ENCODE results near the gene SLC25A23.

The SLC25A23 gene

DNA sequence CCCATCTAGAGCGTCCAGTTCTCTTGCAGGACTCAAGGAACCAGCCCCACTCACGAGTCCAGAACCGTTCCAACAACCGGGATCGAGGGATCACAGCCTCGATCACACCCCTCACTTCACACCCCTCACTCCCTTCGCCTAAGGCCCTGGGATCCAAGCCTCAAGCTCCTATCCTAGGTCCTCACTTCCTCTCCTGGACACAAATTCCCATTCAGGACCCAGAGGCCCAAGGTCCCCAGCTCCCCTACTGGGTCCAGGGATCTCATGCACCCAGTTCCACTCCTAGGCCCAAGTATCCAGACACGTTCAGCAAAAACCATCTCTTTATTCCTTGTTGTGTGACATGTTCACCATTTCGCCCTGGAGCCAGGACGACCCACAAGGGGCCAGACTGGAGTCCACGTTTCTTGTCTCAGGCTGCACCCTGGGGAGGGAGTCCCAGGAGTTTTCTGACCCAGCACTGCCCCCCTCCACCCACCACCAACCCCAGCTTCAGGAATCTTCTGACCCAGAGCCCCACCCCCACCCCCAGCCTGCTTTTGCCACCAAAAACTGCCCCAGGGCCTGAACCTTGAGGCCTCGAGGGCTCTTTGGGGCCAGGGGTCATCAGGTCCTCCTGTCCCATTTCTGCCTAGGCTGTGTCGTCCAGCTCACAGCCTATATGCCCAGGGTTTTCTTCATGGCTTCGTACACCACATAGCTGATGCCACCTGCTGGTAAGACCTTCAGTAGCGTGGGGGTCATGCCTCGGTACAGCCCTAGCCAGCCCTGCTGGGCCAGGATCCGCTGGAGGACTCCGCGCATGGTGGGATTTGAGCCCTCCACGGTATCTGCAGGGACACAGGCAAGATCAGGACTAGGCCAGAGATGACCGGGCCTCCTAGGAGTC lies 33.6 kb downstream of the SLC25A23 start:
- DNase-seq (ENCODE audit: low read depth): no peak
- H3K4me3 ChIP-seq (ENCODE audit: low read depth, low read length): no peak overlapping the region
- in situ Hi-C loops (cut with HindIII; ENCODE audit: low sequenced_read_pairs): no loop called here
- TF ChIP-seq, protein P1, sequence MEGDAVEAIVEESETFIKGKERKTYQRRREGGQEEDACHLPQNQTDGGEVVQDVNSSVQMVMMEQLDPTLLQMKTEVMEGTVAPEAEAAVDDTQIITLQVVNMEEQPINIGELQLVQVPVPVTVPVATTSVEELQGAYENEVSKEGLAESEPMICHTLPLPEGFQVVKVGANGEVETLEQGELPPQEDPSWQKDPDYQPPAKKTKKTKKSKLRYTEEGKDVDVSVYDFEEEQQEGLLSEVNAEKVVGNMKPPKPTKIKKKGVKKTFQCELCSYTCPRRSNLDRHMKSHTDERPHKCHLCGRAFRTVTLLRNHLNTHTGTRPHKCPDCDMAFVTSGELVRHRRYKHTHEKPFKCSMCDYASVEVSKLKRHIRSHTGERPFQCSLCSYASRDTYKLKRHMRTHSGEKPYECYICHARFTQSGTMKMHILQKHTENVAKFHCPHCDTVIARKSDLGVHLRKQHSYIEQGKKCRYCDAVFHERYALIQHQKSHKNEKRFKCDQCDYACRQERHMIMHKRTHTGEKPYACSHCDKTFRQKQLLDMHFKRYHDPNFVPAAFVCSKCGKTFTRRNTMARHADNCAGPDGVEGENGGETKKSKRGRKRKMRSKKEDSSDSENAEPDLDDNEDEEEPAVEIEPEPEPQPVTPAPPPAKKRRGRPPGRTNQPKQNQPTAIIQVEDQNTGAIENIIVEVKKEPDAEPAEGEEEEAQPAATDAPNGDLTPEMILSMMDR (IDR thresholded peaks at IDR 0.05; ENCODE audit: low read depth, low read length, missing control alignments): no peak

DNA sequence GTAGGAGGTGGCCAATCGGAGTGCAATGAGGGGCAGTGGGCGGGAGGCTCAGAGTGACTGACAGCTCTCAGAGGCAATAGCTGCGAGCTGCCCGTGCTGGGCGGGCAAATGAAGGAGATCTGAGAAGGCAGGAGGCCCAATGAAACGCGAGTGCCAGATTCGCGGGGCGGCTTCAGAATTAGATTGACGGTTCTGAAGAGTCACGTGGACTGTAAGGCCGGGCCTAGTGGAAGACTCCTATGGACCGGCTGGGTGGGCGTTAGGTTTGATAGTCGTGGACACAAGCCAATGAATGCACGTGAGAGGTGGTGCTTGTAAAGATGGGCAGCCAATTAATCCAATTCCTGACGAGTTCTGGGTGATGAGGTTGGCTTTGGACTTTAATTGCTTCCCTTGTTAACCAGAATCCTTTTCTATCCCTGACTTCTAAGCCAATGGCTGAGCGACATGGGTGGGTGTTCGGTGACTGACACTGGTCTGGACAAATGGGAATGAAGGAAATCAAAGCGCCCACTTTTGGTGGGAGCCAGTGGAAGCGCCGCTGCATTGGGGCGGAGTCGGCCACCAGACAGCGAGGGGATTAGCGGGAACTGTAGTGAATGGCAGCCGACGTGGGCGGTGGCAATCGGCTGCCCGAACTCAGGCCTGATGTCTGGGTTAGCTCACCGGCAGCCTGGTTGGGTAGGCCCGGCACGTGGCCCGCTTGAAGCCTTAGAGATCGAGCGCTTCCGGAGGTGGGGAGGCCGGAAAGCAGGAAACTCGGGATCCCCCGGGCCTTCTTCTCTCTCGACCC lies 34.5 kb downstream of the SLC25A23 start:
- TF ChIP-seq, protein P1 (IDR thresholded peaks at IDR 0.05; ENCODE audit: low read depth, low read length, missing control alignments): no peak
- no peak overlapping the region for H3K4me3 ChIP-seq (ENCODE audit: low read depth, low read length)
- in situ Hi-C loops (cut with HindIII; ENCODE audit: low sequenced_read_pairs): no loop called here
- peak; percentile 100 for DNase-seq (ENCODE audit: low read depth)

DNA sequence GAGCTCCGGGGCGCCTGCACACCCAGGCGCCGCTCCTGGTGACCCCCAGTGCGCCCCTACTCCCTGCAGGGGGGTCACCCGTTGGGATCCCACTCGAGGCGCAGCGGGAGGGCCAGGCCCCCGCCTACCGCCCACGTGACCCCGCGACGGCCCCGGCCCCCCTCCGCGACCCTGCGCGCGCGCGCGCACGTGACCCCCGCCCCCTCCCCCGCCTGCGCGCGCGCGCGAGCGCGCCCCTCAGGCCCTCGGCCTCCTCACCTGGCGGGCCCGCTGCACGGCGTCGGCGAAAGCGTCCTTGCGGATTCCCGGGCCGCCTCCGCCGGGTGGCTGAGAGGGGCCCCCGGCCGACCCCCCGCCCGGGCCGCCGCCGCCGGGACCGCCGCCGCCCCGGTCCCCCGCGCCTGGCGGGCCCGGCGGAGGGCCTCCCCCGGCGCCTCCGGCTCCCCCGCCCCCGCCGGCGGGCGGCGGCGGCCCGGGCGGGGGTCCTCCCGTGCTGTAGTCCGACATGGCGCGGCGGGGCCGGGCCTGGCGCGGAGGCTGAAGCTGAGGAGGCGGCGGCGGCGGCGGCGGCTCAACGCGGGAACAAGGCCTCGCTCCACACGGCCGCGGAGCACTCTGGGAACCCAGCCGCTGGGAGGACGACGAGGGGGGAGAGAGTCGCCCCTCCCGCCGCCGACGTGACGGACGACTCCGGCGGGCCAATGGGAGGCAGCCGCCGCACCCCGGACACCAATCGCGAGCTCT lies 35.2 kb downstream of the SLC25A23 start, which contains the start of gene KHSRP:
Gene KHSRP (minus strand): TSS at position 617 of the 744 bp plus-strand sequence. CDS start 110 bp downstream, at position 507.
- TF ChIP-seq, protein P1 (IDR thresholded peaks at IDR 0.05; ENCODE audit: low read depth, low read length, missing control alignments): no peak

GRCh38 chr19:6423499-6424194 lies 35.9 kb downstream of the SLC25A23 start:
- TF ChIP-seq, protein P1 (IDR thresholded peaks at IDR 0.05; ENCODE audit: low read depth, low read length, missing control alignments): no peak
- H3K4me3 ChIP-seq (ENCODE audit: low read depth, low read length): peak overlapping the region; percentile 78
- in situ Hi-C loops (cut with HindIII; ENCODE audit: low sequenced_read_pairs): no loop called here
- no peak for DNase-seq (ENCODE audit: low read depth)

More for the DNA sequence above, 35.2 kb downstream of the SLC25A23 start, which contains the start of gene KHSRP:
- H3K4me3 ChIP-seq (ENCODE audit: low read depth, low read length): peak within 1 kb of the TSS; percentile 78
- DNase-seq (ENCODE audit: low read depth): no peak
- in situ Hi-C loops (cut with HindIII; ENCODE audit: low sequenced_read_pairs): no loop called here

DNA sequence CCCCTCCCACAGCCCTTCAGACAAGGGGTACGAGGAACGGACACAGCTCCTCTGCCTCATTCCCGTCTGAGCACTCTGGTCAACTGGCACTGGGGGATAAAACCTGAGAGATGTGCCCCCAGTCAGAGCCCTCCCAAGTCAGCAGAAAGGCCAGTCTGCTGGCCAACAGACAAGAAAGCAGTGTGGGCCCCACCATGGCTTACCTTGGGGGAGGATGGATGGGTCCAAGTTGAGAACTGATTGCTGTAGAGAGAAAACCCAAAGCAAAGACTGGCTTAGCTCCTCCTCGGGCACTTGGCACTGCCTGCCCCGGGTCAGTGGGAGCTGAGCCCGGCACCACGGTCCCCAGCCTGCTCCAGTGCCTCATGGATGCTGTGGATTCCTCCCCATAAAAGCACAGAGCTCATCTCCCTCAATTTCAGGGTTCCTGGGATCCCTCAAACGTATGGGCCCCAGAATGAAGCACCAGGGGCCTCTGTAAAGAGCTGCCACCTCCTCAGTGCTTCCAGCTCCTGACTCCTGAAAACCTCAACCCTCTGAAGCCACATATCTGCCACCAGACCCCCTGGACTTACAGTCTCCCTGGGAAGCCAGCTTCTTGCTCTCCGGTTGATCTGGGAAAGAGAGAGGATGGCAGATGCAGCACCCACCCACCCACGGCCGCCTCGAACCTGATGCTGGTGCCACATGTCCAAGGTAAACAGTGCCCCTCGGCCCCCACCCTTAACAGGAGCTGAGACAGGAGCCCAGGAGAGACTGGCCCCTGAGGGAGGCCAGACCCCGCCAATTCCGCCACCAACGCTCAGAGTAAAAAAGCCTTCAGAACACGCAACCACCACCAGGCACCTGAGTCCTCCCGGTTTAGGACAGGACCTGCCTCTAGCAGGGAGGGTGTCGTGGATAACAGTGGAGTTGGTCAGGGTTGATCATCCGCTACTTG lies 38.2 kb downstream of the SLC25A23 start:
- TF ChIP-seq, protein P1 (IDR thresholded peaks at IDR 0.05; ENCODE audit: low read depth, low read length, missing control alignments): no peak
- in situ Hi-C loops (cut with HindIII; ENCODE audit: low sequenced_read_pairs): no loop called here
- DNase-seq (ENCODE audit: low read depth): no peak
- no peak overlapping the region for H3K4me3 ChIP-seq (ENCODE audit: low read depth, low read length)

Data from astrocyte of the cerebellum (primary cell).